Peyer's patch (tissue), 4 donors: Measurements from ENCODE around the gene RTN4. TPM values are rescaled to one million over a fixed set of nuclear protein-coding genes. Genes with fewer than 3 reads are reported as not detected.

Source experiments
- DNase-seq, 3 donors: peaks; one replicate each; pipeline ENCODE4 v3.0.0-alpha.2; 2017 to 2019
- H3K27ac ChIP-seq, 4 donors: fragments of 200-600 bp; sonication (generic); one replicate each; pipeline ENCODE4 v1.5.1; 2016 to 2019
- H3K27me3 ChIP-seq, 2 donors: fragments of 200-600 bp; sonication (generic); one replicate each; pipeline ENCODE4 v1.5.1; 2019
- H3K36me3 ChIP-seq, 3 donors: fragments of 200-600 bp; sonication (generic); one replicate each; pipeline ENCODE4 v1.5.1; 2016 to 2019
- H3K4me1 ChIP-seq, 4 donors: fragments of 200-600 bp; sonication (generic); one replicate each; pipeline ENCODE4 v1.5.1; 2016 to 2019
- H3K4me3 ChIP-seq, 4 donors: fragments of 200-600 bp; sonication (generic); 1 replicate in 3 of 4; 2 replicates in 1 of 4; pipeline ENCODE4 v1.5.1; 2016 to 2019; ENCODE audit warnings: mild to moderate bottlenecking in 1 of 4
- H3K9me3 ChIP-seq, 4 donors: fragments of 200-600 bp; sonication (generic); one replicate each; pipeline ENCODE4 v1.5.1; 2016 to 2019; ENCODE audit warnings: mild to moderate bottlenecking in 1 of 4
- POLR2A ChIP-seq, 2 donors: fragments of 450-650 bp; IDR thresholded peaks; one replicate each; pipeline ENCODE4 v1.5.1; 2017; ENCODE audit warnings: antibody characterized with exemption in 2 of 2, mild to moderate bottlenecking in 2 of 2, moderate library complexity in 2 of 2
- total RNA-seq, 4 donors: library from RNA; depleted of rRNA; stranded (reverse); fragments of >200 nt; gene quantifications; one replicate each; pipeline ENCODE4 v1.1.0, GENCODE V29; 2016
- TF ChIP-seq, protein P1 (sequence below), 6 experiments: fragments of 450-650 bp in 4 of 6; fragments of 200-600 bp in 2 of 6; sonication (generic) in 1 of 6; IDR thresholded peaks; one replicate each; pipeline ENCODE4 v1.5.1; 2017 to 2019; ENCODE audit warnings: antibody characterized with exemption in 6 of 6, mild to moderate bottlenecking in 3 of 6, moderate library complexity in 1 of 6

RTN4 gene
- total RNA-seq, 4 donors from 2014 or later: 140 to 313 (median 195) TPM

DNA sequence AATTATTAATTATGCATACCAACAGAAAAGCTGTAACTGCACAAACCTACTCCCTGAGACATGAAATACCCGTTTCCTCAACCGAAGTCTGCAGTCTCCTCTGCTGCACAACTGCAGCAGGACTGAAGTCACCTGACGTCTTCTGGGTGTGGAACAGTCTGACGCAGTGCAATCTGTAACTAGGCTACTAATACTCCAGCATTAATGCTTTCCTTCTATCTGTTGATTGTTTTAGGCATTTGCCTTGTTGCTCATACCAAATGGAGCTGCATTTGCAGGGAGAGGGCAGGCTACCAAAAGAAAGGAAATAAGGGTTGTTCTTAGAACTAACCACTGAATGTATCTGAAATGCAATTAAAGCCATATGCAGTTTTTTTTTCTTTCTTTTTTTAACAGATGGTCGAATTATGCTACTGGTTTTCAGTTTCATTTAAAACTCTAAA lies 40.1 kb downstream of the RTN4 start:
- H3K27ac ChIP-seq: peak overlapping the region; percentile 18 to 75 (median 64)
- peak overlapping the region in 3 of 4 donors; percentile 19 to 50 (median 50) for H3K4me3 ChIP-seq
- no peaks in the 10 kb centered on the region for H3K9me3 ChIP-seq
- DNase-seq: peak; percentile 41 to 85 (median 59)
- H3K4me1 ChIP-seq: peaks cover 0 to 58% (median 0%) of the 10 kb centered on the region in 4 donors
- H3K27me3 ChIP-seq: no peaks in the 10 kb centered on the region
- H3K36me3 ChIP-seq: no peaks in the 10 kb centered on the region
- TF ChIP-seq POLR2A (IDR thresholded peaks at IDR 0.05): peak; percentile 46 to 88
- TF ChIP-seq, protein P1, sequence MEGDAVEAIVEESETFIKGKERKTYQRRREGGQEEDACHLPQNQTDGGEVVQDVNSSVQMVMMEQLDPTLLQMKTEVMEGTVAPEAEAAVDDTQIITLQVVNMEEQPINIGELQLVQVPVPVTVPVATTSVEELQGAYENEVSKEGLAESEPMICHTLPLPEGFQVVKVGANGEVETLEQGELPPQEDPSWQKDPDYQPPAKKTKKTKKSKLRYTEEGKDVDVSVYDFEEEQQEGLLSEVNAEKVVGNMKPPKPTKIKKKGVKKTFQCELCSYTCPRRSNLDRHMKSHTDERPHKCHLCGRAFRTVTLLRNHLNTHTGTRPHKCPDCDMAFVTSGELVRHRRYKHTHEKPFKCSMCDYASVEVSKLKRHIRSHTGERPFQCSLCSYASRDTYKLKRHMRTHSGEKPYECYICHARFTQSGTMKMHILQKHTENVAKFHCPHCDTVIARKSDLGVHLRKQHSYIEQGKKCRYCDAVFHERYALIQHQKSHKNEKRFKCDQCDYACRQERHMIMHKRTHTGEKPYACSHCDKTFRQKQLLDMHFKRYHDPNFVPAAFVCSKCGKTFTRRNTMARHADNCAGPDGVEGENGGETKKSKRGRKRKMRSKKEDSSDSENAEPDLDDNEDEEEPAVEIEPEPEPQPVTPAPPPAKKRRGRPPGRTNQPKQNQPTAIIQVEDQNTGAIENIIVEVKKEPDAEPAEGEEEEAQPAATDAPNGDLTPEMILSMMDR (IDR thresholded peaks at IDR 0.05): no peak

DNA sequence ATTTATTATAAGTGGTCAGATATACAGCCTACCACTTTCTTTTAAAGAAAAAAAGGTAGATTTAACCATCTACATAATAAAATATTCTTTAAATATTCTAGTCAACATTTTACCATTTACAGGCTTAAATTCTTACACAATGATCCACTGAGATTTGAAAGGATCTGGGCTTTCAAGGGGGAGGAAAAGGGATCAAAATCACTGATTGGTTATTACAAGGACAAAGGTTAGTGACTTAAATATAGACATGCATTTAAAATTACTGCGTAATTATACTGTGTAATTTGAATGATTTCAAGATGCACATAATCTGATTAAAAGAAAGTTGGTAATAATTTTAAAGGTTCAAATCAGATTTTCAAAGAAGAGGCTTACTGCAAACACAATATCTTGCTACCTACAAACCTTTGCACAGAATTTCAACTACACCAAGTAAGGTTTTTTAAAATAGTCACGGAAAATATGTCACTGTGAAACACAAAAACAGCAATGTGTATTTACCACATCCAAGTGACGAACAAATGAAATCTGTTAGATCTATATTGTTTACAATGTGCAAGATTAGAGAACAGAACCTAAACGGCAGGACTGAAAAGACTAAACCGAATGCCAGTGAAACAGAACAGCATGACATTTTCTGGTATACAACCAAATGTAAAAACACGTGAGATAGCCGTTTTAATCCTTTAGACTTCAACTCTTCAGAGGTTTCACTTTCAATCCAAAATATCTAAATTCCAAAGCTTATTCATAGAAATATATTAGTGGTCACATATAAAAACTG lies 40.8 kb downstream of the RTN4 start:
- TF ChIP-seq, protein P1 (IDR thresholded peaks at IDR 0.05): no peak
- TF ChIP-seq POLR2A (IDR thresholded peaks at IDR 0.05): no peak
- Histone ChIP-seq H3K4me1 (peaks cover 0 to 60% (median 0%) of the 10 kb centered on the region in 4 donors), H3K36me3 (no peaks in the 10 kb centered on the region), H3K9me3 (no peaks in the 10 kb centered on the region), H3K4me3 (peak overlapping the region in 3 of 4 donors; percentile 19 to 50 (median 50)), H3K27ac (peak overlapping the region; percentile 18 to 75 (median 64)), H3K27me3 (no peaks in the 10 kb centered on the region)
- no peak for DNase-seq

DNA sequence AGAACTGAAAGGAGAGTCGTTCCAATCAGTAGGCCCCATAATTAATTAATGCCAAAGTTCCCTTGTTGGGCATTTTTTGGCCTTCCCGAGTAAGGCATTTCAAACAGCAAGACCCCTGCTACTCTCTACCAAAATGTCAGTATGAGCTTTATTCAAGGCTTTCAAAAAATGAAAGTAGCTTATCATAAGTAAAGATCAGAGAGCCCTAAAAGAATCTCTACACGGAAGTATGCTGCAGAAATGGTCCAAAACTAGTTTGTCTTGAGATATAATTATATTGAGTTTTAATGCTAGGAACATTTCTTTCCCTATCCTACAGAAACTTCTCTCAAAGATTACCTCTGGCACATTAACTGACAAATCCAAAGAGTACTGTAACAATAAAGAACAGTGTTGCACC lies 43.9 kb downstream of the RTN4 start:
- H3K27me3 ChIP-seq: no peaks in the 10 kb centered on the region
- TF ChIP-seq, protein P1 (IDR thresholded peaks at IDR 0.05): no peak
- TF ChIP-seq POLR2A (IDR thresholded peaks at IDR 0.05): no peak
- H3K4me3 ChIP-seq: no peak overlapping the region
- peak overlapping the region in 1 of 4 donors; percentile 11 for H3K27ac ChIP-seq
- no peaks in the 10 kb centered on the region for H3K9me3 ChIP-seq
- no peaks in the 10 kb centered on the region for H3K36me3 ChIP-seq
- DNase-seq: no peak
- H3K4me1 ChIP-seq: peaks cover 0 to 57% (median 0%) of the 10 kb centered on the region in 4 donors

DNA sequence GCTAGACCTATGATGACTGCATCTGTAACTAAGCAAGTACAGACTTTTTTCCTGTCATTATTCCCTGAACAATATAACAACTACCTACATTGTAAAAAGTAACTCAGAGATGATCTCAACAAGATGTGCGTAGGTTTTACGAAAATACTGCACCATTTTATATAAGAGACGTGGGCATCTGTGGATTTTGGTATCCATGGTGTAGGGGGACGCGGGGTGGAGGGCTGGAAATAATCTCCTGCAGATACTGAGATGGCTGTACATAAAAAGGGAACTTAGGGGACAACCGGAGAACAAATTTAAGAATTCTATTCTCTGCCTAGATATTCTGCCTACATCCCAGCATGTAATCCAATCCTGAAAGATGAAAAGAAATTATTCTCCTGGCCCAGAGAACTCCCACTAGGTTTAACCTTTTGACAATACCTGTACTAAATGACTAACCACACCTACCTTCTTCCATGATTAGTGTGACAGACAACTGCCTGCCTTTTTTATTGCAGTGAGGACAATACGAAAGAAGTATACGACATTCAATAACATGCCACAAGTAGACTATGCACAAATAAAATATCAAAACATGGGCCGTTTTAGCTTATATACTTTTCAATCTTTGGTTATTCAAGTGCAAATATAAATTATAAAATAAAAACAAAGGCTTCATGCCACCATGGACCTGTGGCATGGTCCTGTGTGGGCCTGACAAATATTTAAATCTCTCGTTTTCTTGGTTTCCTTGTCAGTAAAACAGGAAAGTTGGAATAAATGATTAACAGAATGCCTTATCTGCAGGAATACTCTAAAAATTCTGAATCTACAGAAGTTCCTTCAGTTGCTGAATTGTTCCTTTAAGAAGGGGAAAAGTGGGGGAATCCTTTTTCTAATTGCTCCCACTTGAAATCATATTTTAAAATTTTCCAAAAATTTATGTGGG lies 46.3 kb downstream of the RTN4 start:
- TF ChIP-seq, protein P1 (IDR thresholded peaks at IDR 0.05): no peak
- TF ChIP-seq POLR2A (IDR thresholded peaks at IDR 0.05): no peak
- Histone ChIP-seq H3K27ac (no peak overlapping the region), H3K4me1 (peaks cover 0 to 62% (median 0%) of the 10 kb centered on the region in 4 donors), H3K36me3 (no peaks in the 10 kb centered on the region), H3K9me3 (no peaks in the 10 kb centered on the region), H3K4me3 (no peak overlapping the region), H3K27me3 (no peaks in the 10 kb centered on the region)
- no peak for DNase-seq

DNA sequence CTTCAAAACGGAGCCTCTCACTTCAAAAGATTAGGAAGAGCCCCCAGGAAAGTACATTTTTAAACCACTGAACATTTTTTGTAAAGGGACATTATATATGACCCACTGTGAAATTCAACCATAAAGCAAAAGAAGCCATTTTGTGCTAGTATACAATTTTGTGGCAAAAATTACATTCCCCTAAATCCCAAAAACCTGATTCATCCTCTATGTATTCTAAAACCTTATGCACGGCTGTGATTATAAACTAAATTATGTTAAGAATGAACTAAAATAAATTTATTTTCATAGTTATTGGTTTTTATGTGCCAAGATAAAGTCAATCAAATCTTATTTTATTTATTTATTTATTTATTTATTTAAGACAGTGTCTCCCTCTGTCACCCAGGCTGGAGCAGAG lies 48.5 kb downstream of the RTN4 start:
- H3K27ac ChIP-seq: no peak overlapping the region
- H3K9me3 ChIP-seq: no peaks in the 10 kb centered on the region
- H3K4me1 ChIP-seq: peaks cover 0 to 66% (median 0%) of the 10 kb centered on the region in 4 donors
- no peaks in the 10 kb centered on the region for H3K27me3 ChIP-seq
- no peaks in the 10 kb centered on the region for H3K36me3 ChIP-seq
- no peak for DNase-seq
- TF ChIP-seq POLR2A (IDR thresholded peaks at IDR 0.05): no peak
- TF ChIP-seq, protein P1 (IDR thresholded peaks at IDR 0.05): no peak
- H3K4me3 ChIP-seq: no peak overlapping the region
